Caco-2 (cell line): ENCODE data around the gene CD36. TPM values are rescaled to one million over a fixed set of nuclear protein-coding genes. Genes with fewer than 3 reads are reported as not detected.

Experiments used
- BruUV-seq: library from RNA; stranded (reverse); fragments of 400-500 nt; replicated peaks from 2 replicates; lab custom pipeline; 2021; lab: Mats Ljungman, UMichigan
- CTCF ChIA-PET: fragments of 300-600 bp; sonication (Branson Sonifier 250); formaldehyde crosslinking; loops from one replicate; lab custom pipeline; 2022; ENCODE audit warnings: antibody characterized with exemption; lab: Charles Lee
- POLR2A ChIA-PET: fragments of 300-600 bp; sonication (Branson Sonifier 250); formaldehyde crosslinking; loops from one replicate; lab custom pipeline; 2022; ENCODE audit warnings: antibody characterized with exemption; lab: Charles Lee
- DNase-seq, 2 experiments: peaks; one replicate each; pipeline versions ENCODE4 v3.0.0 to v3.0.0-alpha.2; 2020 to 2022
- H3K27me3 ChIP-seq: replicated peaks from 2 replicates; pipeline ENCODE4 v1.6.0; 2011; ENCODE audit warnings: low read length; ENCODE audit not compliant: control insufficient read depth, insufficient read depth
- H3K36me3 ChIP-seq: 2 replicates; pipeline ENCODE4 v1.5.1; 2011; ENCODE audit warnings: low read length; ENCODE audit not compliant: control insufficient read depth, insufficient read depth
- H3K4me1 ChIP-seq: fragments of 250-450 bp; sonication (Bioruptor Pico); 2 replicates; pipeline ENCODE4 v1.5.1; 2020; ENCODE audit warnings: mild to moderate bottlenecking
- H3K4me3 ChIP-seq: 2 replicates; pipeline ENCODE4 v1.5.1; 2011; ENCODE audit warnings: low read depth, mild to moderate bottlenecking, control low read depth, low read length
- H3K9me3 ChIP-seq: fragments of 250-450 bp; sonication (Bioruptor Pico); 2 replicates; pipeline ENCODE4 v1.5.1; 2020; ENCODE audit warnings: mild to moderate bottlenecking, moderate library complexity
- H3K27ac Mint-ChIP-seq: one replicate; pipeline ENCODE4 v1.8.0; 2022; ENCODE audit warnings: mixed read lengths; ENCODE audit not compliant: unreplicated experiment
- H3K27me3 Mint-ChIP-seq: one replicate; pipeline ENCODE4 v1.8.0; 2022; ENCODE audit warnings: mixed read lengths; ENCODE audit not compliant: insufficient read depth, unreplicated experiment
- H3K36me3 Mint-ChIP-seq: one replicate; pipeline ENCODE4 v1.8.0; 2022; ENCODE audit warnings: mild to moderate bottlenecking, mixed read lengths; ENCODE audit not compliant: insufficient read depth, unreplicated experiment
- H3K4me1 Mint-ChIP-seq: one replicate; pipeline ENCODE4 v1.8.0; 2022; ENCODE audit warnings: low read depth, mixed read lengths; ENCODE audit not compliant: unreplicated experiment
- H3K4me3 Mint-ChIP-seq: one replicate; pipeline ENCODE4 v1.8.0; 2022; ENCODE audit warnings: mild to moderate bottlenecking, moderate library complexity, mixed read lengths; ENCODE audit not compliant: unreplicated experiment
- H3K9me3 Mint-ChIP-seq: one replicate; pipeline ENCODE4 v1.8.0; 2022; ENCODE audit warnings: mixed read lengths; ENCODE audit not compliant: unreplicated experiment
- intact Hi-C: fragments of 100-400 bp; cut with micrococcal nuclease; formaldehyde crosslinking; loops from one replicate; pipeline ENCODE4 v1.10.0; 2022; ENCODE audit not compliant: unreplicated experiment
- total RNA-seq: library from RNA; stranded (reverse); gene quantifications from 2 replicates; pipeline ENCODE4 v1.2.3, GENCODE V29; 2022
- TF ChIP-seq, protein P1 (sequence below), 2 experiments: fragments of 200-600 bp in 1 of 2; IDR thresholded peaks; 1 replicate in 1 of 2; 2 replicates in 1 of 2; pipeline versions ENCODE4 v1.5.1 to v1.8.0; 2011 to 2022; ENCODE audit warnings: antibody characterized with exemption in 1 of 2, control low read depth in 1 of 2, inconsistent platforms in 1 of 2, low read depth in 1 of 2, low read length in 1 of 2, mild to moderate bottlenecking in 1 of 2, moderate library complexity in 1 of 2; ENCODE audit not compliant: insufficient read depth in 1 of 2, severe bottlenecking in 1 of 2, unreplicated experiment in 1 of 2

Gene CD36
- total RNA-seq, 1 experiment from 2014 or later: not detected

DNA sequence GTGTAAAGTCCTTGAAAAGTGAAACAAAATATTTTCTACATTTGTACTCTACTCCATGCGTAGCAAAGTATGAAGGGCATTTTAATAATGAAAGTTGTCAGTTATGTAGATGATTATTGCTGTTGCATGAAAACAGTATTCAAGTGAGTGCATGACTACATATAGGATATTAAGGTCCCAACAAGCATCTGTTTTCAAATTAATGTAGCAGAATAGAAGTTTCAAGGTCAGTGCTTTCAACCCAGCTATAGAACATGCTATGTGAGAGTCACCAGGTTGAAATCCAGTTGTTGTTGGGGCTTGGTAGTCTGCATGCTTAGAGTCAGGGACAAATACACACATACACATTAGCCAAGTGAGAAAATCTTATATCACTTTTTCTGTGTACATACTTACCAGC, 14.8 kb downstream of the CD36 start:
- peaks cover 15% of the 10 kb centered on the region for H3K27me3 Mint-ChIP-seq
- CTCF ChIA-PET: no interaction called here
- no TSS peak for BruUV-seq
- no peaks in the 10 kb centered on the region for H3K27me3 ChIP-seq
- no peak overlapping the region for H3K4me3 ChIP-seq
- TF ChIP-seq, protein P1, sequence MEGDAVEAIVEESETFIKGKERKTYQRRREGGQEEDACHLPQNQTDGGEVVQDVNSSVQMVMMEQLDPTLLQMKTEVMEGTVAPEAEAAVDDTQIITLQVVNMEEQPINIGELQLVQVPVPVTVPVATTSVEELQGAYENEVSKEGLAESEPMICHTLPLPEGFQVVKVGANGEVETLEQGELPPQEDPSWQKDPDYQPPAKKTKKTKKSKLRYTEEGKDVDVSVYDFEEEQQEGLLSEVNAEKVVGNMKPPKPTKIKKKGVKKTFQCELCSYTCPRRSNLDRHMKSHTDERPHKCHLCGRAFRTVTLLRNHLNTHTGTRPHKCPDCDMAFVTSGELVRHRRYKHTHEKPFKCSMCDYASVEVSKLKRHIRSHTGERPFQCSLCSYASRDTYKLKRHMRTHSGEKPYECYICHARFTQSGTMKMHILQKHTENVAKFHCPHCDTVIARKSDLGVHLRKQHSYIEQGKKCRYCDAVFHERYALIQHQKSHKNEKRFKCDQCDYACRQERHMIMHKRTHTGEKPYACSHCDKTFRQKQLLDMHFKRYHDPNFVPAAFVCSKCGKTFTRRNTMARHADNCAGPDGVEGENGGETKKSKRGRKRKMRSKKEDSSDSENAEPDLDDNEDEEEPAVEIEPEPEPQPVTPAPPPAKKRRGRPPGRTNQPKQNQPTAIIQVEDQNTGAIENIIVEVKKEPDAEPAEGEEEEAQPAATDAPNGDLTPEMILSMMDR (IDR thresholded peaks at IDR 0.05; ENCODE audit: insufficient read depth in 1 of 2, low read depth in 1 of 2, low read length in 1 of 2, severe bottlenecking in 1 of 2, unreplicated experiment in 1 of 2): no peak
- H3K9me3 ChIP-seq: no peaks in the 10 kb centered on the region
- H3K27ac Mint-ChIP-seq: no peak overlapping the region
- H3K9me3 Mint-ChIP-seq: no peaks in the 10 kb centered on the region
- no peak for DNase-seq
- POLR2A ChIA-PET: no interaction called here
- H3K36me3 Mint-ChIP-seq: no peaks in the 10 kb centered on the region
- no peaks in the 10 kb centered on the region for H3K36me3 ChIP-seq
- H3K4me1 Mint-ChIP-seq: no peaks in the 10 kb centered on the region
- no peaks in the 10 kb centered on the region for H3K4me1 ChIP-seq
- no peak overlapping the region for H3K4me3 Mint-ChIP-seq
- intact Hi-C loops: no loop called here

DNA sequence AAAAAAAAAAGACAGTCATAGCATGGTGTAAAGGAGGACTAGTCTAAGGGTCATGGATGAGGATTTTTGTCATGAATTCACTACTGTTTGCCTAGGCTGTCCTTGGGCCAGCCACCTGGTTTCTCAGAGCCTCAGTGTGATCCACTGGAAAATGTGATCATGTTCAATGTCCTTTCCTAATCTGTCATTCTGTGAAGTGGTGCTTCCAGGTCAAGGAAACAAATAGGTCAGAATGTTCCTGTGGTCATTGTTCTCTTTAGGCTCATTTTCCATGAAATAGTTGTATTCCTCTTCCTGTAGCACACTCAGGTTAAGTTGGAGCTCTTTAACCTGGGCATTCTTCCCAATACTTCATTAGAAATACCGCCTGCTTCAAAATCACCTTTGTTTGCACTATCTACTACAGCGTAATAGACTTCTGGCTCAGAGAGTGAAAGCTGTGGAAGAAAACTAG, 16.5 kb downstream of the CD36 start:
- ChIA-PET CTCF (no interaction called here), POLR2A (no interaction called here)
- Histone ChIP-seq H3K36me3 (no peaks in the 10 kb centered on the region), H3K4me3 (no peak overlapping the region), H3K4me1 (no peaks in the 10 kb centered on the region), H3K27me3 (no peaks in the 10 kb centered on the region), H3K9me3 (no peaks in the 10 kb centered on the region)
- Mint-ChIP-seq H3K36me3 (no peaks in the 10 kb centered on the region), H3K4me3 (no peak overlapping the region), H3K27ac (no peak overlapping the region), H3K4me1 (no peaks in the 10 kb centered on the region), H3K9me3 (no peaks in the 10 kb centered on the region), H3K27me3 (peaks cover 8% of the 10 kb centered on the region)
- TF ChIP-seq, protein P1 (IDR thresholded peaks at IDR 0.05; ENCODE audit: insufficient read depth in 1 of 2, low read depth in 1 of 2, low read length in 1 of 2, severe bottlenecking in 1 of 2, unreplicated experiment in 1 of 2): no peak
- no TSS peak for BruUV-seq
- DNase-seq: no peak
- intact Hi-C loops: no loop called here

DNA sequence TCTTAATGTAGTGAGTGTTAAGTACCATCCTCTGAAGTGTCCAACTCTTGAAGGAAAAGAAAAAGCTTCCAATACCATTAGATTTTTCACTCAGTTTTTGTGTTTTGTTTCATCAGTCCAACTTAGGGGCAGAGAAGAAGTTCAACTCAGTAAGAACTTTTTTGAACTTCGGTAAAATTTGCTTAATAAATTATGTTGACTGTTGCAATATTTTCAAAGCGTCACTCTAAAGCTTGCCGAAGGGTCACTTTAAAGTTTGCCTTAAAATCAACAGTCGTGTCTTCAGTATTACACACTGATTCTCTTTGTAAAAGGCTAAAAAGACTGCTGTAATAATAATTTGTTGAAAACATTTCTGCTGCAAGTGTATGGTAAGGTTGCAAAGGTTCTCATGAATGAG, 17.6 kb downstream of the CD36 start:
- Mint-ChIP-seq H3K9me3 (no peaks in the 10 kb centered on the region), H3K27ac (no peak overlapping the region), H3K36me3 (no peaks in the 10 kb centered on the region), H3K4me3 (no peak overlapping the region), H3K27me3 (peaks cover 13% of the 10 kb centered on the region), H3K4me1 (no peaks in the 10 kb centered on the region)
- H3K27me3 ChIP-seq: no peaks in the 10 kb centered on the region
- TF ChIP-seq, protein P1 (IDR thresholded peaks at IDR 0.05; ENCODE audit: insufficient read depth in 1 of 2, low read depth in 1 of 2, low read length in 1 of 2, severe bottlenecking in 1 of 2, unreplicated experiment in 1 of 2): no peak
- no peaks in the 10 kb centered on the region for H3K36me3 ChIP-seq
- no peaks in the 10 kb centered on the region for H3K4me1 ChIP-seq
- no peak overlapping the region for H3K4me3 ChIP-seq
- POLR2A ChIA-PET: no interaction called here
- no peaks in the 10 kb centered on the region for H3K9me3 ChIP-seq
- no peak for DNase-seq
- intact Hi-C loops: no loop called here
- CTCF ChIA-PET: no interaction called here
- no TSS peak for BruUV-seq
